ENCODE measurements around the gene TNS3. TPM values are rescaled to one million over a fixed set of nuclear protein-coding genes. Genes with fewer than 3 reads are reported as not detected.
A peak's percentile ranks its signal among the peaks of the same experiment; 100 is the strongest.

TNS3 gene
- total RNA-seq, 1 donor from 2014 or later, result 120 TPM

DNA sequence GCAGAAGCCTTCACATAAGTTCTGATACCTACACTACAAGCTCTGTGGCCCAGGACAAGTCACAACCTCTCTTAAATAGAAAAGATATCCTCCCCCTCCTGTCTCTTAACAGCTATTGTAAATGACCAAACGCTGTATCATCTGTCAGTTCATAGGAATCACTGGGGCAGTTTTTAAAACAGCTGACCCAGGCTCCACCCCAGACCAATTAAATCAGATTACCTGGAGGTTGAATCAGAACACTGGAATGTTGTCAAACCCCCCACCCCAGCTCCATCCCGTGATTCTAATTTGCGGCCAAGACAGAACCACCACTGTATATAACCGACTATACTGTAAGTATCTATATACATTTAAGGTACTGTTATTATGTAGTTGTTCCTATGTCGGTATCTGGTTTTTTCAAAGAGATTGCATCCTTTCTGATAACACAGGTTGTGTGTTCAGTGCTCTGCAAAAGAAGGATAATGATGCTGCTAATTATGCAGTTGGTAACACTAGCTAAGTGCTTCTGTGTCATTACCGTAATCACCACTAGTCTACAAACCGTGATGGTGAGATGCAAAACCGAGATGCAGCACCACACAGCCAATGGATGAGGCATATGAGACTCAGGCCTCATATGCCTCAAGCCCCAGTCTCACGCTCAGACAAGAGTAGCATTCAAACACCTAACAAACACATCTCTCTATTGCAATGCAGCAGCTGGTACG lies 47.4 kb downstream of the TNS3 start:
- peak overlapping the region; percentile 52 for H3K27ac Mint-ChIP-seq
- no peak overlapping the region for H3K4me3 Mint-ChIP-seq (ENCODE audit: low read depth)
- H3K36me3 Mint-ChIP-seq (ENCODE audit: insufficient read depth), result peaks cover 7% of the 10 kb centered on the region
- peaks cover 3% of the 10 kb centered on the region for H3K9me3 Mint-ChIP-seq (ENCODE audit: low read depth)
- no peak for DNase-seq (ENCODE audit: low spot score, unreplicated experiment)
- peaks cover 44% of the 10 kb centered on the region for H3K4me1 Mint-ChIP-seq (ENCODE audit: low read depth)
- H3K27me3 Mint-ChIP-seq, result no peaks in the 10 kb centered on the region
- TF ChIP-seq, protein P1, sequence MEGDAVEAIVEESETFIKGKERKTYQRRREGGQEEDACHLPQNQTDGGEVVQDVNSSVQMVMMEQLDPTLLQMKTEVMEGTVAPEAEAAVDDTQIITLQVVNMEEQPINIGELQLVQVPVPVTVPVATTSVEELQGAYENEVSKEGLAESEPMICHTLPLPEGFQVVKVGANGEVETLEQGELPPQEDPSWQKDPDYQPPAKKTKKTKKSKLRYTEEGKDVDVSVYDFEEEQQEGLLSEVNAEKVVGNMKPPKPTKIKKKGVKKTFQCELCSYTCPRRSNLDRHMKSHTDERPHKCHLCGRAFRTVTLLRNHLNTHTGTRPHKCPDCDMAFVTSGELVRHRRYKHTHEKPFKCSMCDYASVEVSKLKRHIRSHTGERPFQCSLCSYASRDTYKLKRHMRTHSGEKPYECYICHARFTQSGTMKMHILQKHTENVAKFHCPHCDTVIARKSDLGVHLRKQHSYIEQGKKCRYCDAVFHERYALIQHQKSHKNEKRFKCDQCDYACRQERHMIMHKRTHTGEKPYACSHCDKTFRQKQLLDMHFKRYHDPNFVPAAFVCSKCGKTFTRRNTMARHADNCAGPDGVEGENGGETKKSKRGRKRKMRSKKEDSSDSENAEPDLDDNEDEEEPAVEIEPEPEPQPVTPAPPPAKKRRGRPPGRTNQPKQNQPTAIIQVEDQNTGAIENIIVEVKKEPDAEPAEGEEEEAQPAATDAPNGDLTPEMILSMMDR (IDR thresholded peaks at IDR 0.05; ENCODE audit: unreplicated experiment), result peak; percentile 32

DNA sequence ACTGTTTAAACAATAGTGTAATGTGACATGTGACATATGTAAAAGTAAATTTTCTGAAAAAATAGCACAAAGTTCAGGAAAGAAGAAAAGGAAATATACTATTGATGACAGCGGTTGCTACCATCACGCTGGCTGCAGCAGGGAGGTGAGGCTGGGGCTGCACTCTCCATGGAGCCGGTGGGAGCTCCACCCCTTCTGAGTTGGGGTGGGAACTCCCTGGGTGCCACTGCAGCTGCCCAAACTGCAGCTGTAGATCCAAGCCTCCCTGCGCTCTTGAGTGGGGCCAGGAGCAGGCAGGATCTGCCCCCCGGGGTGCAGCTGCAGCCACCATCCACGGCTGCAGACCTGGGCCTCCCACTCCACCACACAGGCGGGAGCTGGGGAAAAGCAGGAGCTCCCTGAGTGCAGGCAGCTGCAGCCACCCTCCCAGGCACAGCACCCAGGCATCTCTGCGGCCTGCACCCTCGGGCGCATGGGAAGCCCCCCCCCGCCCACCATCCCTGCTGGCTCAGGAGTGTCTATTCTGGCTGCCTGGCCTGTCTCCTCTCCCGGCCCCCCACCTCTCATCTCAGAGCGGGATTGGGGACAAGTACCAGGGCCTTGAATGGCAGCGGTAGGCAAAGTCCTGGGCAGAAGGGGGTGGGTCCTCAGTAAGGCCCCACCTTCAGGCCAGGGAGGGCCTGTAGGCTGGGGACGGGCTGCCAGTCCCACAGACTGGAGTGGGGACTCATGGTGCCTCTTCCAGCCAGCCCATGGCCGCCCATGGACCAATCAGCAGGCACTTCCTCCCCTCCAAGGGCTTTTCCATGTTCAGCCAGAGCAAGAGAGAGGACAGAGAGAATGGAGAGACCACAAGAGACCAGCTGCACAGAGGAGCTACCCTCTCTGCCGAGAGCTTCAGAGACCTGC lies 50.1 kb downstream of the TNS3 start:
- Mint-ChIP-seq H3K36me3 (ENCODE audit: insufficient read depth) (peaks cover 13% of the 10 kb centered on the region), H3K9me3 (ENCODE audit: low read depth) (peaks cover 3% of the 10 kb centered on the region), H3K27me3 (no peaks in the 10 kb centered on the region), H3K4me3 (ENCODE audit: low read depth) (no peak overlapping the region), H3K4me1 (ENCODE audit: low read depth) (peaks cover 36% of the 10 kb centered on the region), H3K27ac (no peak overlapping the region)
- no peak for DNase-seq (ENCODE audit: low spot score, unreplicated experiment)
- TF ChIP-seq, protein P1 (IDR thresholded peaks at IDR 0.05; ENCODE audit: unreplicated experiment), result no peak

DNA sequence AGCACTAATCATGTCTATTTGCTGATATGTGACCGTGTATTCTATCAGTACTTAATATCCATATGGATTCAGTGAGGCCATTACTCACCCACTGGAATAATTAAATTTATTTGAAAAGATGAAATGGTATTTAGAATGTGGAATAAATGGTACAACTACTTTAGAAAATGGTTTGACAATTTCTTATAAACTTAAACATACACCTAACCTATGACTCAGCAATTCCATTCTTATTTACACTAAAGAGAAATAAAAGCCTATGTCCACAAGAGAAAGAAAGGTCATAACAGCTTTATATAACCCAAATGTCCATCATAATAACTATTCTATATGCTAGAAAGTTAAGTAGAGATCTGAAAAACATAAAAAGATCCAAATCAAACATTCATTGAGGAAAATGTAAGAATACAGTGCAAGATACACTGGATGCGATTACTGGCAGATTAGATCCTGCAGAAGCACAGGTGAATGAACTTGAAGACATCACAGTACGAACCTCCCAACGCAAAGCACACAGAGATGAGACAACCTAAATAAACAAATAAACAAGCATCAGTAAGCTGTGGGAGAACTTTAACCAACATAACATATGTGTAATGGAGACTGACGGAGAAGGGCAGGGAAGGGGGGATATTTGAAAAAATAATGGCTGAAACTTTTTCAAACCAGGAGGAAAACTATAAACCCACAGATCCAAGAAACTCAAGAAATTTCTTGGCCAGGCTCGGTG lies 51.9 kb downstream of the TNS3 start:
- H3K4me3 Mint-ChIP-seq (ENCODE audit: low read depth), result no peak overlapping the region
- no peaks in the 10 kb centered on the region for H3K27me3 Mint-ChIP-seq
- TF ChIP-seq, protein P1 (IDR thresholded peaks at IDR 0.05; ENCODE audit: unreplicated experiment), result no peak
- peaks cover 21% of the 10 kb centered on the region for H3K4me1 Mint-ChIP-seq (ENCODE audit: low read depth)
- peaks cover 19% of the 10 kb centered on the region for H3K36me3 Mint-ChIP-seq (ENCODE audit: insufficient read depth)
- H3K9me3 Mint-ChIP-seq (ENCODE audit: low read depth), result peaks cover 3% of the 10 kb centered on the region
- H3K27ac Mint-ChIP-seq, result no peak overlapping the region
- no peak for DNase-seq (ENCODE audit: low spot score, unreplicated experiment)

DNA sequence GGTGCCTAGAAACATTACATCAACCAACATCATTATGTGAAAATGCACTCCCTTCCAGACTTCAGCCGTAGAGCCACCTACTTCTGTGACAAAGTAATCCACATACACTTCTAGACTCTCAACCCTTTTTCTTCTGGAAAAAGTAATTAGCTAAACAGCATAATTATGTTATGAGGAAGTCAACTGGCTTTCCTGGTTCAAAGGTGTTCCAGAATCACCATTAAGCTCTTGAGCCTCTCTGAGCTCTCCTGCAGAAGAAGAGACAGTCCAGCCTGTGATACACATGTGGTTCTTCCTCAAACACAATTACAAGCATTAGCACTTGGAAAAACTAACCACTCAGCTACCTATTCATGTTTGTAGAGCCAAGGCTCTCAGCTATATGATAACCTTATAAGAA lies 52.5 kb downstream of the TNS3 start:
- DNase-seq (ENCODE audit: low spot score, unreplicated experiment), result no peak
- Mint-ChIP-seq H3K4me3 (ENCODE audit: low read depth) (no peak overlapping the region), H3K36me3 (ENCODE audit: insufficient read depth) (peaks cover 19% of the 10 kb centered on the region), H3K27ac (no peak overlapping the region), H3K9me3 (ENCODE audit: low read depth) (peaks cover 3% of the 10 kb centered on the region), H3K4me1 (ENCODE audit: low read depth) (peaks cover 15% of the 10 kb centered on the region), H3K27me3 (no peaks in the 10 kb centered on the region)
- TF ChIP-seq, protein P1 (IDR thresholded peaks at IDR 0.05; ENCODE audit: unreplicated experiment), result no peak

DNA sequence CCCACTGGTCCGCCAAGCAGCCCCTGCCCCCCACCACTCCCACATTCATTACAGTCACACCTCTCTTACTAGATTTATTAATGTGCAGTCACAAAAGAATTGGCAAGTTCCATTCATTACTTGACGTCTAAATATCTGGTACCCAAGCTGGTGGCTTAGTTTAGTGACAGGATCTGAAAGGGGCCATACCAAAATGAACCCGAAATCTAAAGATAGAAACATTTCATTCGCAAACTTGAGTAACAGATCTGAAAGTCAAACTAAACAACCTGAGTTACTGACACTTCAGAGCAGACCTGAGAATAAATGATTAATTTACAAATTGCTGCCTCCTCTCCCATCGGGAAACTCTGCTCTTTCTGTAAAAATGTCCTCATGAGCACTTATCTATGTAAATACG lies 53.4 kb downstream of the TNS3 start:
- TF ChIP-seq, protein P1 (IDR thresholded peaks at IDR 0.05; ENCODE audit: unreplicated experiment), result no peak
- DNase-seq (ENCODE audit: low spot score, unreplicated experiment), result no peak
- H3K27ac Mint-ChIP-seq, result no peak overlapping the region
- H3K36me3 Mint-ChIP-seq (ENCODE audit: insufficient read depth), result peaks cover 21% of the 10 kb centered on the region
- no peak overlapping the region for H3K4me3 Mint-ChIP-seq (ENCODE audit: low read depth)
- H3K27me3 Mint-ChIP-seq, result no peaks in the 10 kb centered on the region
- H3K9me3 Mint-ChIP-seq (ENCODE audit: low read depth), result peaks cover 3% of the 10 kb centered on the region
- peaks cover 13% of the 10 kb centered on the region for H3K4me1 Mint-ChIP-seq (ENCODE audit: low read depth)

All from progenitor cell of endocrine pancreas (in vitro differentiated cells).